ENCODE results near the gene ARF4.

DNA sequence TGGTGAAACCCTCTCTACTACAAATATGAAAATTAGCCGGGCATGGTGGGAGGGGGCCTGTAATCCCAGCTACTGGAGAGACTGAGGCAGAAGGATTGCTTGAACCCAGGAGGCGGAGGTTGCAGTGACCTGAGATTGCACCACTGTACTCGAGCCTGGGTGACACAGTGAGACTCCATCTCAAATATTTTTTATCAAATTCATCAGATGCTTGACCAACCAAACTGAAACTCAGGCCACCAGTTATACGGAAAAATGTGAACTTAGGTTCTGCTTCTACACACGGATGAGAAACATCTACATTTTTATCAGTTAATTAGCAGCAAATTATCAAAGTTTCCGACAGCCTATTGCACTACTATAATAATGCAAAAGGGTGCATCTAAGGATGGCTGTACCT lies 4.8 kb downstream of the ARF4 start:
- TF ChIP-seq EP300 (IDR thresholded peaks at IDR 0.05): no peak
- TF ChIP-seq, protein P1, sequence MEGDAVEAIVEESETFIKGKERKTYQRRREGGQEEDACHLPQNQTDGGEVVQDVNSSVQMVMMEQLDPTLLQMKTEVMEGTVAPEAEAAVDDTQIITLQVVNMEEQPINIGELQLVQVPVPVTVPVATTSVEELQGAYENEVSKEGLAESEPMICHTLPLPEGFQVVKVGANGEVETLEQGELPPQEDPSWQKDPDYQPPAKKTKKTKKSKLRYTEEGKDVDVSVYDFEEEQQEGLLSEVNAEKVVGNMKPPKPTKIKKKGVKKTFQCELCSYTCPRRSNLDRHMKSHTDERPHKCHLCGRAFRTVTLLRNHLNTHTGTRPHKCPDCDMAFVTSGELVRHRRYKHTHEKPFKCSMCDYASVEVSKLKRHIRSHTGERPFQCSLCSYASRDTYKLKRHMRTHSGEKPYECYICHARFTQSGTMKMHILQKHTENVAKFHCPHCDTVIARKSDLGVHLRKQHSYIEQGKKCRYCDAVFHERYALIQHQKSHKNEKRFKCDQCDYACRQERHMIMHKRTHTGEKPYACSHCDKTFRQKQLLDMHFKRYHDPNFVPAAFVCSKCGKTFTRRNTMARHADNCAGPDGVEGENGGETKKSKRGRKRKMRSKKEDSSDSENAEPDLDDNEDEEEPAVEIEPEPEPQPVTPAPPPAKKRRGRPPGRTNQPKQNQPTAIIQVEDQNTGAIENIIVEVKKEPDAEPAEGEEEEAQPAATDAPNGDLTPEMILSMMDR (IDR thresholded peaks at IDR 0.05): no peak
